ENCODE data around the gene CXXC1.

DNA sequence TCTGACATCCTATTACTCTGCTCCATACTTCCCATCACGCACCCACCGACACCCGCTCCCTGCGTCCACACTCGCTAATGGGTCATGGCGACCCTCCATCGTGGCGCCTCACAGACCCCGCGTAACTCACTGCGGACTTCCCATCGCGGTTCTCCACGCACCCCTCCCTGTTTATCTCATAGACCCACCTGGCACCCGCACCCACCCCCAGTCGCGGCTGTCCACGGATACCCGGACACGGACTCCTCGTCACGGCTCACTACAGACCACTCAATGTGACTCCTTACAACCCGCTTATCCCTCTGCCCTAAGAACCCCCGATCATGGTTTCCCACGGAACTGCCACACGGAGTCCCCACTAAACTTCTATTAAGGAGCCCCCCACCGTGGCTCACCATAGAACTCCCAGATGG is 458 bp downstream of the CXXC1 start:
- TF ChIP-seq POLR2A (IDR thresholded peaks at IDR 0.05; ENCODE audit: control extremely low read depth in 1 of 2, low read depth in 2 of 2, low read length in 2 of 2): no peak
- TF ChIP-seq, protein P1, sequence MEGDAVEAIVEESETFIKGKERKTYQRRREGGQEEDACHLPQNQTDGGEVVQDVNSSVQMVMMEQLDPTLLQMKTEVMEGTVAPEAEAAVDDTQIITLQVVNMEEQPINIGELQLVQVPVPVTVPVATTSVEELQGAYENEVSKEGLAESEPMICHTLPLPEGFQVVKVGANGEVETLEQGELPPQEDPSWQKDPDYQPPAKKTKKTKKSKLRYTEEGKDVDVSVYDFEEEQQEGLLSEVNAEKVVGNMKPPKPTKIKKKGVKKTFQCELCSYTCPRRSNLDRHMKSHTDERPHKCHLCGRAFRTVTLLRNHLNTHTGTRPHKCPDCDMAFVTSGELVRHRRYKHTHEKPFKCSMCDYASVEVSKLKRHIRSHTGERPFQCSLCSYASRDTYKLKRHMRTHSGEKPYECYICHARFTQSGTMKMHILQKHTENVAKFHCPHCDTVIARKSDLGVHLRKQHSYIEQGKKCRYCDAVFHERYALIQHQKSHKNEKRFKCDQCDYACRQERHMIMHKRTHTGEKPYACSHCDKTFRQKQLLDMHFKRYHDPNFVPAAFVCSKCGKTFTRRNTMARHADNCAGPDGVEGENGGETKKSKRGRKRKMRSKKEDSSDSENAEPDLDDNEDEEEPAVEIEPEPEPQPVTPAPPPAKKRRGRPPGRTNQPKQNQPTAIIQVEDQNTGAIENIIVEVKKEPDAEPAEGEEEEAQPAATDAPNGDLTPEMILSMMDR (IDR thresholded peaks at IDR 0.05; ENCODE audit: control extremely low read depth in 1 of 3, insufficient read depth in 1 of 3, low read depth in 1 of 3, low read length in 3 of 3): no peak
- TF ChIP-seq RFX5 (IDR thresholded peaks at IDR 0.05; ENCODE audit: borderline replicate concordance, low read depth, low read length): no peak
- TF ChIP-seq POLR2AphosphoS5 (IDR thresholded peaks at IDR 0.05; ENCODE audit: low read depth, low read length): no peak
- TF ChIP-seq EZH2 (IDR thresholded peaks at IDR 0.05; ENCODE audit: low read depth, low read length, severe bottlenecking): no peak
- no peak for TF ChIP-seq EP300 (IDR thresholded peaks at IDR 0.05; ENCODE audit: borderline replicate concordance in 1 of 2, low read depth in 2 of 2, low read length in 2 of 2)
- TF ChIP-seq YY1 (IDR thresholded peaks at IDR 0.05; ENCODE audit: low read depth, low read length): no peak
- TF ChIP-seq TEAD4 (IDR thresholded peaks at IDR 0.05; ENCODE audit: low read depth, low read length): no peak
- TF ChIP-seq, protein P2, sequence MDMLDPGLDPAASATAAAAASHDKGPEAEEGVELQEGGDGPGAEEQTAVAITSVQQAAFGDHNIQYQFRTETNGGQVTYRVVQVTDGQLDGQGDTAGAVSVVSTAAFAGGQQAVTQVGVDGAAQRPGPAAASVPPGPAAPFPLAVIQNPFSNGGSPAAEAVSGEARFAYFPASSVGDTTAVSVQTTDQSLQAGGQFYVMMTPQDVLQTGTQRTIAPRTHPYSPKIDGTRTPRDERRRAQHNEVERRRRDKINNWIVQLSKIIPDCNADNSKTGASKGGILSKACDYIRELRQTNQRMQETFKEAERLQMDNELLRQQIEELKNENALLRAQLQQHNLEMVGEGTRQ (IDR thresholded peaks at IDR 0.05; ENCODE audit: low read length): no peak
- TF ChIP-seq CEBPB (IDR thresholded peaks at IDR 0.05; ENCODE audit: low read depth, low read length): no peak

Measured in H1 (cell line).